H1 (cell line): ENCODE data around the gene FHAD1. TPM values are rescaled to one million over a fixed set of nuclear protein-coding genes. Genes with fewer than 3 reads are reported as not detected.

Experiments
- BACH1 ChIP-seq: IDR thresholded peaks from 2 replicates; pipeline ENCODE4 v1.6.1; 2012; ENCODE audit warnings: low read length, improper control_type of control experiment
- CHD7 ChIP-seq: fragments of 300-600 bp; sonication (generic); IDR thresholded peaks from 2 replicates; pipeline ENCODE4 v1.7.1; 2012; ENCODE audit warnings: low read length, moderate library complexity, mild to moderate bottlenecking, inconsistent platforms; ENCODE audit not compliant: insufficient replicate concordance
- EZH2 ChIP-seq: fragments of 200-600 bp; sonication (generic); IDR thresholded peaks from 2 replicates; pipeline ENCODE4 v1.7.1; 2012; ENCODE audit warnings: low read depth, mild to moderate bottlenecking, moderate library complexity, low read length, inconsistent platforms; ENCODE audit not compliant: severe bottlenecking
- GTF2F1 ChIP-seq: IDR thresholded peaks from 2 replicates; pipeline ENCODE4 v1.6.1; 2012; ENCODE audit warnings: low read depth, low read length, improper control_type of control experiment, borderline replicate concordance
- HDAC6 ChIP-seq: IDR thresholded peaks from one replicate; pipeline ENCODE4 v1.7.1; 2012; ENCODE audit warnings: low read depth, mild to moderate bottlenecking, inconsistent platforms, low read length, moderate library complexity
- JUN ChIP-seq: IDR thresholded peaks from 2 replicates; pipeline ENCODE4 v1.6.1; 2011; ENCODE audit warnings: low read depth, mild to moderate bottlenecking, improper control_type of control experiment, low read length
- KDM4A ChIP-seq: IDR thresholded peaks from one replicate; pipeline ENCODE4 v1.7.1; 2012; ENCODE audit warnings: low read depth, mild to moderate bottlenecking, moderate library complexity, low read length, inconsistent platforms; ENCODE audit not compliant: severe bottlenecking
- NRF1 ChIP-seq: IDR thresholded peaks from 2 replicates; pipeline ENCODE4 v1.6.1; 2011; ENCODE audit warnings: mild to moderate bottlenecking, low read depth, low read length, improper control_type of control experiment
- POLR2AphosphoS5 ChIP-seq: IDR thresholded peaks from 2 replicates; pipeline ENCODE4 v1.6.1; 2011; ENCODE audit warnings: low read depth, low read length
- RBBP5 ChIP-seq: IDR thresholded peaks from 2 replicates; pipeline ENCODE4 v1.7.1; 2012; ENCODE audit warnings: low read depth, mild to moderate bottlenecking, inconsistent platforms, low read length, moderate library complexity, borderline replicate concordance
- TEAD4 ChIP-seq: IDR thresholded peaks from 2 replicates; pipeline ENCODE4 v1.6.1; 2012; ENCODE audit warnings: low read depth, low read length, inconsistent platforms, mixed read lengths
- polyA plus RNA-seq, 7 experiments: library from polyadenylated mRNA; depleted of rRNA in 3 of 7; stranded (reverse) in 5 of 7; unstranded in 2 of 7; fragments of >200 nt in 5 of 7; fragments of 200-250 nt in 2 of 7; gene quantifications; 1 replicate in 5 of 7; 2 replicates in 1 of 7; 4 replicates in 1 of 7; pipeline versions ENCODE4 v1.2.1 to v1.2.3, GENCODE V29; 2011 to 2013; ENCODE audit warnings: missing spikeins in 2 of 7, mixed read lengths in 2 of 7
- total RNA-seq: library from RNA; stranded (reverse); fragmentation: NEBNext Ultra II Directional; extraction: Animal tissue kit (Norgen Biotek cat#: 25700); gene quantifications from 2 replicates; pipeline ENCODE4 v1.2.1, GENCODE V29; 2021

FHAD1 gene
- total and polyA plus RNA-seq, 2 of the 8 experiments (the other 6 are each of a cell fraction or from before 2014, with no cell fraction given): 0.39 to 0.69 TPM

GRCh38 chr1:15272009-15272781, 25.2 kb downstream of the FHAD1 start (continued):
- TF ChIP-seq RBBP5: no peak
- TF ChIP-seq TEAD4: no peak
- TF ChIP-seq BACH1: peak; percentile 71
- no peak for TF ChIP-seq EZH2
- no peak for TF ChIP-seq JUN
- TF ChIP-seq HDAC6: no peak
- no peak for TF ChIP-seq KDM4A
- no peak for TF ChIP-seq NRF1
- TF ChIP-seq POLR2AphosphoS5: no peak
- no peak for TF ChIP-seq CHD7
- TF ChIP-seq GTF2F1: no peak
